WTC11 (cell line): ENCODE data around the gene XKR7. TPM values are rescaled to one million over a fixed set of nuclear protein-coding genes. Genes with fewer than 3 reads are reported as not detected.

Source experiments
- ATAC-seq: fragments of 200-7000 bp; cut with Tn5 transposase; 2 replicates; pipeline ENCODE4 v1.10.0; 2021; ENCODE audit warnings: mild to moderate bottlenecking, moderate library complexity
- CTCF ChIA-PET: fragments of 300-600 bp; sonication (Branson Sonifier 250); formaldehyde crosslinking; loops from one replicate; lab custom pipeline; 2021; ENCODE audit warnings: antibody characterized with exemption; lab: Charles Lee
- POLR2A ChIA-PET: fragments of 350-600 bp; sonication (Branson Sonifier 250); formaldehyde crosslinking; loops from one replicate; lab custom pipeline; 2021; ENCODE audit warnings: antibody characterized with exemption; lab: Charles Lee
- DNase-seq: peaks from one replicate; pipeline ENCODE4 v3.0.0; 2021; ENCODE audit warnings: low spot score
- H3K27ac Mint-ChIP-seq: 2 replicates; pipeline ENCODE4 v1.8.0; 2021; ENCODE audit warnings: mixed read lengths
- H3K27me3 Mint-ChIP-seq: 2 replicates; pipeline ENCODE4 v1.8.0; 2021; ENCODE audit warnings: low read depth, mild to moderate bottlenecking, moderate library complexity, mixed read lengths
- H3K36me3 Mint-ChIP-seq: 2 replicates; pipeline ENCODE4 v1.8.0; 2021; ENCODE audit warnings: mixed read lengths
- H3K4me1 Mint-ChIP-seq: 2 replicates; pipeline ENCODE4 v1.8.0; 2022; ENCODE audit warnings: mixed read lengths
- H3K4me3 Mint-ChIP-seq: 2 replicates; pipeline ENCODE4 v1.8.0; 2021; ENCODE audit warnings: mild to moderate bottlenecking, moderate library complexity, mixed read lengths
- H3K9me3 Mint-ChIP-seq: 2 replicates; pipeline ENCODE4 v1.8.0; 2021; ENCODE audit warnings: mixed read lengths
- ELF4 ChIP-seq: sonication (generic); formaldehyde crosslinking; IDR thresholded peaks from 2 replicates; pipeline ENCODE4 v1.8.1; 2022; ENCODE audit warnings: low read depth, mild to moderate bottlenecking, moderate library complexity, missing genetic modification reagents
- ESRRA ChIP-seq: sonication (generic); formaldehyde crosslinking; IDR thresholded peaks from 2 replicates; pipeline ENCODE4 v1.8.1; 2022; ENCODE audit warnings: mild to moderate bottlenecking, missing genetic modification reagents, borderline replicate concordance
- ETV6 ChIP-seq: sonication (generic); formaldehyde crosslinking; IDR thresholded peaks from 2 replicates; pipeline ENCODE4 v1.8.1; 2022; ENCODE audit warnings: mild to moderate bottlenecking, missing genetic modification reagents
- FOXJ3 ChIP-seq: sonication (generic); formaldehyde crosslinking; IDR thresholded peaks from 2 replicates; pipeline ENCODE4 v1.9.0; 2021; ENCODE audit warnings: missing genetic modification reagents, mild to moderate bottlenecking, borderline replicate concordance
- GABPB1 ChIP-seq: sonication (generic); formaldehyde crosslinking; IDR thresholded peaks from 2 replicates; pipeline ENCODE4 v1.8.1; 2023; ENCODE audit warnings: mild to moderate bottlenecking, missing genetic modification reagents
- JAZF1 ChIP-seq: fragments of 250-450 bp; sonication (Bioruptor Pico); IDR thresholded peaks from 2 replicates; pipeline ENCODE4 v1.9.0; 2021; ENCODE audit warnings: moderate library complexity, mild to moderate bottlenecking, inconsistent platforms
- KAT7 ChIP-seq: sonication (generic); formaldehyde crosslinking; IDR thresholded peaks from 2 replicates; pipeline ENCODE4 v1.8.1; 2023; ENCODE audit warnings: missing genetic modification reagents, mild to moderate bottlenecking, borderline replicate concordance
- NR1H2 ChIP-seq: sonication (generic); formaldehyde crosslinking; IDR thresholded peaks from 2 replicates; pipeline ENCODE4 v1.9.0; 2021; ENCODE audit warnings: mild to moderate bottlenecking, moderate library complexity, missing genetic modification reagents
- PRRX2 ChIP-seq: fragments of 250-450 bp; sonication (Bioruptor Pico); IDR thresholded peaks from 2 replicates; pipeline ENCODE4 v1.8.0; 2021; ENCODE audit warnings: mild to moderate bottlenecking
- TCF7 ChIP-seq: sonication (generic); formaldehyde crosslinking; IDR thresholded peaks from 2 replicates; pipeline ENCODE4 v1.8.0; 2022; ENCODE audit warnings: mild to moderate bottlenecking, low read depth, missing genetic modification reagents, moderate library complexity
- ZNF121 ChIP-seq: sonication (generic); formaldehyde crosslinking; IDR thresholded peaks from 2 replicates; pipeline ENCODE4 v1.8.0; 2023; ENCODE audit warnings: missing genetic modification reagents
- ZNF671 ChIP-seq: fragments of 250-450 bp; sonication (Bioruptor Pico); IDR thresholded peaks from 2 replicates; pipeline ENCODE4 v1.8.0; 2021; ENCODE audit warnings: mild to moderate bottlenecking
- total RNA-seq: library from RNA; stranded (reverse); gene quantifications from 3 replicates; pipeline ENCODE4 v1.2.3, GENCODE V29; 2021
- TF ChIP-seq, protein P1 (sequence below): sonication (generic); formaldehyde crosslinking; IDR thresholded peaks from 2 replicates; pipeline ENCODE4 v1.8.1; 2023; ENCODE audit warnings: mild to moderate bottlenecking, missing genetic modification reagents, borderline replicate concordance
- TF ChIP-seq, protein P2 (sequence below): sonication (generic); formaldehyde crosslinking; IDR thresholded peaks from 2 replicates; pipeline ENCODE4 v1.8.1; 2023; ENCODE audit warnings: mild to moderate bottlenecking, missing genetic modification reagents, moderate library complexity
- TF ChIP-seq, protein P3 (sequence below): fragments of 250-450 bp; sonication (Bioruptor Pico); IDR thresholded peaks from 2 replicates; pipeline ENCODE4 v1.9.0; 2021; ENCODE audit warnings: mild to moderate bottlenecking
- TF ChIP-seq, protein P4 (sequence below): sonication (generic); formaldehyde crosslinking; IDR thresholded peaks from 2 replicates; pipeline ENCODE4 v1.8.1; 2022; ENCODE audit warnings: mild to moderate bottlenecking, moderate library complexity, missing genetic modification reagents
- TF ChIP-seq, protein P5 (sequence below): fragments of 200-600 bp; IDR thresholded peaks from 2 replicates; pipeline ENCODE4 v1.8.0; 2022; ENCODE audit warnings: antibody characterized with exemption
- TF ChIP-seq, protein P6 (sequence below): sonication (generic); formaldehyde crosslinking; IDR thresholded peaks from 2 replicates; pipeline ENCODE4 v1.8.1; 2023; ENCODE audit warnings: mild to moderate bottlenecking, moderate library complexity, missing genetic modification reagents

The XKR7 gene
- total RNA-seq, 1 experiment from 2014 or later, result 2.5 TPM

DNA sequence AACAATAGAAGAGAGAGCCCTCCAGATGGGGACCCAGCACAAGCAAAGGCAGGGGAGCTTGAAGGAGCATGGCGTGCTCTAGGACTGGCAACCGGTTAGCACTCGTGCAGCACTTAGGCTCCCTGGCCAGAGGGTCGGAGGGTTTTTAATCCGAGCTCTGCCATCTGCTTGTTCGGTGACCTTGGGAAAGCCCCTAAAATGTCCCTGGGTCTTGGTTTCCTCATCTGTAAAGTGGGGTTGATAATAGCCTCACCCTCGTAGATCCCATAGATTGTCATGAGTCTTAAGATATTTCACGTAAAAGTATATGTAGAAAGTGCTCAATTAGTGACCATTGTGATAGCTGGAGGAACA, 67.5 kb downstream of the XKR7 start (continued):
- TF ChIP-seq, protein P1, sequence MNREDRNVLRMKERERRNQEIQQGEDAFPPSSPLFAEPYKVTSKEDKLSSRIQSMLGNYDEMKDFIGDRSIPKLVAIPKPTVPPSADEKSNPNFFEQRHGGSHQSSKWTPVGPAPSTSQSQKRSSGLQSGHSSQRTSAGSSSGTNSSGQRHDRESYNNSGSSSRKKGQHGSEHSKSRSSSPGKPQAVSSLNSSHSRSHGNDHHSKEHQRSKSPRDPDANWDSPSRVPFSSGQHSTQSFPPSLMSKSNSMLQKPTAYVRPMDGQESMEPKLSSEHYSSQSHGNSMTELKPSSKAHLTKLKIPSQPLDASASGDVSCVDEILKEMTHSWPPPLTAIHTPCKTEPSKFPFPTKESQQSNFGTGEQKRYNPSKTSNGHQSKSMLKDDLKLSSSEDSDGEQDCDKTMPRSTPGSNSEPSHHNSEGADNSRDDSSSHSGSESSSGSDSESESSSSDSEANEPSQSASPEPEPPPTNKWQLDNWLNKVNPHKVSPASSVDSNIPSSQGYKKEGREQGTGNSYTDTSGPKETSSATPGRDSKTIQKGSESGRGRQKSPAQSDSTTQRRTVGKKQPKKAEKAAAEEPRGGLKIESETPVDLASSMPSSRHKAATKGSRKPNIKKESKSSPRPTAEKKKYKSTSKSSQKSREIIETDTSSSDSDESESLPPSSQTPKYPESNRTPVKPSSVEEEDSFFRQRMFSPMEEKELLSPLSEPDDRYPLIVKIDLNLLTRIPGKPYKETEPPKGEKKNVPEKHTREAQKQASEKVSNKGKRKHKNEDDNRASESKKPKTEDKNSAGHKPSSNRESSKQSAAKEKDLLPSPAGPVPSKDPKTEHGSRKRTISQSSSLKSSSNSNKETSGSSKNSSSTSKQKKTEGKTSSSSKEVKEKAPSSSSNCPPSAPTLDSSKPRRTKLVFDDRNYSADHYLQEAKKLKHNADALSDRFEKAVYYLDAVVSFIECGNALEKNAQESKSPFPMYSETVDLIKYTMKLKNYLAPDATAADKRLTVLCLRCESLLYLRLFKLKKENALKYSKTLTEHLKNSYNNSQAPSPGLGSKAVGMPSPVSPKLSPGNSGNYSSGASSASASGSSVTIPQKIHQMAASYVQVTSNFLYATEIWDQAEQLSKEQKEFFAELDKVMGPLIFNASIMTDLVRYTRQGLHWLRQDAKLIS, result no peak
- TF ChIP-seq, protein P2, sequence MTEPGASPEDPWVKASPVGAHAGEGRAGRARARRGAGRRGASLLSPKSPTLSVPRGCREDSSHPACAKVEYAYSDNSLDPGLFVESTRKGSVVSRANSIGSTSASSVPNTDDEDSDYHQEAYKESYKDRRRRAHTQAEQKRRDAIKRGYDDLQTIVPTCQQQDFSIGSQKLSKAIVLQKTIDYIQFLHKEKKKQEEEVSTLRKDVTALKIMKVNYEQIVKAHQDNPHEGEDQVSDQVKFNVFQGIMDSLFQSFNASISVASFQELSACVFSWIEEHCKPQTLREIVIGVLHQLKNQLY (CRISPR knock-in tag), result no peak
- TF ChIP-seq, protein P3, sequence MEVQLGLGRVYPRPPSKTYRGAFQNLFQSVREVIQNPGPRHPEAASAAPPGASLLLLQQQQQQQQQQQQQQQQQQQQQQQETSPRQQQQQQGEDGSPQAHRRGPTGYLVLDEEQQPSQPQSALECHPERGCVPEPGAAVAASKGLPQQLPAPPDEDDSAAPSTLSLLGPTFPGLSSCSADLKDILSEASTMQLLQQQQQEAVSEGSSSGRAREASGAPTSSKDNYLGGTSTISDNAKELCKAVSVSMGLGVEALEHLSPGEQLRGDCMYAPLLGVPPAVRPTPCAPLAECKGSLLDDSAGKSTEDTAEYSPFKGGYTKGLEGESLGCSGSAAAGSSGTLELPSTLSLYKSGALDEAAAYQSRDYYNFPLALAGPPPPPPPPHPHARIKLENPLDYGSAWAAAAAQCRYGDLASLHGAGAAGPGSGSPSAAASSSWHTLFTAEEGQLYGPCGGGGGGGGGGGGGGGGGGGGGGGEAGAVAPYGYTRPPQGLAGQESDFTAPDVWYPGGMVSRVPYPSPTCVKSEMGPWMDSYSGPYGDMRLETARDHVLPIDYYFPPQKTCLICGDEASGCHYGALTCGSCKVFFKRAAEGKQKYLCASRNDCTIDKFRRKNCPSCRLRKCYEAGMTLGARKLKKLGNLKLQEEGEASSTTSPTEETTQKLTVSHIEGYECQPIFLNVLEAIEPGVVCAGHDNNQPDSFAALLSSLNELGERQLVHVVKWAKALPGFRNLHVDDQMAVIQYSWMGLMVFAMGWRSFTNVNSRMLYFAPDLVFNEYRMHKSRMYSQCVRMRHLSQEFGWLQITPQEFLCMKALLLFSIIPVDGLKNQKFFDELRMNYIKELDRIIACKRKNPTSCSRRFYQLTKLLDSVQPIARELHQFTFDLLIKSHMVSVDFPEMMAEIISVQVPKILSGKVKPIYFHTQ (CRISPR knock-in tag), result no peak
- TF ChIP-seq ETV6 (CRISPR knock-in tag), result no peak

DNA sequence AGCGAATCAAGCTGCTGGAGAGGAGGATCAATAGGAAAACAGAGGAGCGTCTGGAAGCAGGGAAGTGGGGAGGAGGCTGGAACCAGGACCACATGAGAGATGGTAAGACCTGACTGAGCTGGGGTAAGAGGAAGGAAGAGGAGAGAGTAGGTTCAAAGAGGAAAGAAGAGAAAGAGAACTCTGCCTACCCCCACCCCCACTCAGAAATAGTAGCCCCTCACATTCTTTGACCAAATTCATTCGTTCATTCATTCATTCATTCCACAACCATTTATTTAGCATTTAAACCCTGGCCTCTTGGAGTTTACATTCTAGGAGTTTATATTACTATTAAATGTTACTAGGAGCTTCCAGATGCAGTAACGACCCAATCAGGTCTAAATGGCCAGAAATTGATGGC, 68.3 kb downstream of the XKR7 start:
- CTCF ChIA-PET, result interaction anchor here (0.9 to 9.5 kb wide), 6 partner anchors 15 to 185 kb away, joined by 3 to 70 read pairs (median 4); no protein-coding TSS in a partner anchor
- H3K4me1 Mint-ChIP-seq, result peaks cover 21% of the 10 kb centered on the region
- H3K4me3 Mint-ChIP-seq, result no peak overlapping the region
- no peak overlapping the region for H3K27ac Mint-ChIP-seq
- H3K27me3 Mint-ChIP-seq, result peaks cover 2% of the 10 kb centered on the region; the same call in 1 of the 2 replicates
- ATAC-seq, result no peak
- H3K36me3 Mint-ChIP-seq, result no peaks in the 10 kb centered on the region
- POLR2A ChIA-PET, result interaction anchor here (0.8 to 1.2 kb wide), 3 partner anchors 16 to 29 kb away, joined by 3 to 4 read pairs (median 3); partner anchors contain the start of gene HCK
- TF ChIP-seq ZNF671 (CRISPR knock-in tag), result no peak
- no peak for TF ChIP-seq KAT7
- no peak for DNase-seq
- no peaks in the 10 kb centered on the region for H3K9me3 Mint-ChIP-seq

DNA sequence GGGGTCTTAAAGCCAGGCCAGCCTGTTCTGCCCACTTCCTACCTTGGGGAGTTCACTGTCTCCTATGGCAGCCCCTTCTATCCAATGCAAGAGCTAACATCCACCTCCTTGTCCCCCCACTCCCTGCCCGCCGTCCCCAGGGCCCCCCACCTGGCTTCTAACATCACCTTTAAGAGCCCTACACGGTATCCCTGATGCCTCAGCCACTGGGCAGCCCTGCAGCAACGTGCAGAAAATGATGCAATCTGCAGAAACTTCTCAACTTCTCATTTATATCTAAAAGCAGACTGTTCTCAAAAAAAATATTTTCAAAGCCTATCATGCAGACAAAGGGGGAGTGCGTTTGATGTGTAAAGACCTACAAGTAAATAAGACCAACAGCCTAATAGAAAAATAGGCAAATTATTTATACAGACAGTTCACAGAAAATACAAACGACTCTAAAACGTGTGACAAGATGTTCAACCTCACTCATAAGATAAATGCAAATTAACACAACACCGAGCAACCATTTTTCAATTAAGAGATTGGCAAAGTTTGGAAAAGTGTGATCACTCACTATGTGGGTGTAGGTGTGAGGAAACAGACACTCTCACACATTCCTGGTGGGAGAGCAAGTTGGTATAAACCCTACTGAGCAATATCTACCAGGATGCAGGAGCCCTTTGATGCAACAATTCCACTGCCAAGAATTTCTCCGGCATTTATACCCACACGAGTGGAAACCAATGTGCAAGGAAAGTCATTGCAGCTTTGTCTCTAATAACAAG, 69.0 kb downstream of the XKR7 start:
- DNase-seq (no peak), ATAC-seq (no peak)
- TF ChIP-seq, protein P4, sequence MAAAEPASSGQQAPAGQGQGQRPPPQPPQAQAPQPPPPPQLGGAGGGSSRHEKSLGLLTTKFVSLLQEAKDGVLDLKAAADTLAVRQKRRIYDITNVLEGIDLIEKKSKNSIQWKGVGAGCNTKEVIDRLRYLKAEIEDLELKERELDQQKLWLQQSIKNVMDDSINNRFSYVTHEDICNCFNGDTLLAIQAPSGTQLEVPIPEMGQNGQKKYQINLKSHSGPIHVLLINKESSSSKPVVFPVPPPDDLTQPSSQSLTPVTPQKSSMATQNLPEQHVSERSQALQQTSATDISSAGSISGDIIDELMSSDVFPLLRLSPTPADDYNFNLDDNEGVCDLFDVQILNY (CRISPR knock-in tag), result no peak
- peak; percentile 90 for TF ChIP-seq GABPB1 (CRISPR knock-in tag)
- H3K36me3 Mint-ChIP-seq, result no peaks in the 10 kb centered on the region
- peaks cover 2% of the 10 kb centered on the region; the same call in 1 of the 2 replicates for H3K27me3 Mint-ChIP-seq
- ChIA-PET POLR2A (interaction anchor here (0.6 to 1.2 kb wide), 4 partner anchors 15 to 117 kb away, joined by 3 to 4 read pairs (median 3); partner anchors contain the start of gene HCK), CTCF (interaction anchor here (0.9 to 2.3 kb wide), 3 partner anchors 14 to 102 kb away, joined by 3 to 7 read pairs (median 4); no protein-coding TSS in a partner anchor)
- H3K27ac Mint-ChIP-seq, result no peak overlapping the region
- no peaks in the 10 kb centered on the region for H3K9me3 Mint-ChIP-seq
- H3K4me3 Mint-ChIP-seq, result no peak overlapping the region
- peaks cover 28% of the 10 kb centered on the region for H3K4me1 Mint-ChIP-seq

DNA sequence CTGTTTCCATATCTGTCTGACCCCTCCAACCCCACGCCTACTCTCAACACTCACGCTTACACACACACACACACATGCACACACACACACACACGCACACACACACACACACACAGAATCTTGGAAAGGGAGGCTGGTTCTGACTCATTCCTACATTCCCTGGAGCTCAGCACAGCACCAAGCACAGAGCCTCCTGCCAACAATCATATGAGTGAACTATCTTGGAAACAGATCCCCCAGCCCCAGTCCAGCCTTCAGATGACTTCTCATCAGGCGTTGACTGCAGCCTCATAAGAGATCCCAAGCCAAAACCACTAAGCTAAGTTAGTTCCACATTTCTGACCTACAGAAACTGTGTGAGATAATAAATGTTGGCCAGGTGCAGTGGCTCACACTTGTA, 70.0 kb downstream of the XKR7 start:
- Mint-ChIP-seq H3K27ac (no peak overlapping the region), H3K27me3 (peaks cover 2% of the 10 kb centered on the region; the same call in 1 of the 2 replicates), H3K4me3 (no peak overlapping the region), H3K36me3 (no peaks in the 10 kb centered on the region), H3K9me3 (no peaks in the 10 kb centered on the region), H3K4me1 (peaks cover 28% of the 10 kb centered on the region)
- no peak for ATAC-seq
- CTCF ChIA-PET, result no interaction called here
- POLR2A ChIA-PET, result no interaction called here
- DNase-seq, result no peak
- no peak for TF ChIP-seq TCF7 (CRISPR knock-in tag)
- TF ChIP-seq ESRRA (CRISPR knock-in tag), result no peak
- TF ChIP-seq JAZF1 (CRISPR knock-in tag), result no peak
- TF ChIP-seq, protein P5, sequence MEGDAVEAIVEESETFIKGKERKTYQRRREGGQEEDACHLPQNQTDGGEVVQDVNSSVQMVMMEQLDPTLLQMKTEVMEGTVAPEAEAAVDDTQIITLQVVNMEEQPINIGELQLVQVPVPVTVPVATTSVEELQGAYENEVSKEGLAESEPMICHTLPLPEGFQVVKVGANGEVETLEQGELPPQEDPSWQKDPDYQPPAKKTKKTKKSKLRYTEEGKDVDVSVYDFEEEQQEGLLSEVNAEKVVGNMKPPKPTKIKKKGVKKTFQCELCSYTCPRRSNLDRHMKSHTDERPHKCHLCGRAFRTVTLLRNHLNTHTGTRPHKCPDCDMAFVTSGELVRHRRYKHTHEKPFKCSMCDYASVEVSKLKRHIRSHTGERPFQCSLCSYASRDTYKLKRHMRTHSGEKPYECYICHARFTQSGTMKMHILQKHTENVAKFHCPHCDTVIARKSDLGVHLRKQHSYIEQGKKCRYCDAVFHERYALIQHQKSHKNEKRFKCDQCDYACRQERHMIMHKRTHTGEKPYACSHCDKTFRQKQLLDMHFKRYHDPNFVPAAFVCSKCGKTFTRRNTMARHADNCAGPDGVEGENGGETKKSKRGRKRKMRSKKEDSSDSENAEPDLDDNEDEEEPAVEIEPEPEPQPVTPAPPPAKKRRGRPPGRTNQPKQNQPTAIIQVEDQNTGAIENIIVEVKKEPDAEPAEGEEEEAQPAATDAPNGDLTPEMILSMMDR, result no peak
- no peak for TF ChIP-seq PRRX2 (CRISPR knock-in tag)
- TF ChIP-seq NR1H2 (CRISPR knock-in tag), result no peak
- TF ChIP-seq FOXJ3, result no peak
- TF ChIP-seq ELF4 (CRISPR knock-in tag), result no peak
- TF ChIP-seq, protein P6, sequence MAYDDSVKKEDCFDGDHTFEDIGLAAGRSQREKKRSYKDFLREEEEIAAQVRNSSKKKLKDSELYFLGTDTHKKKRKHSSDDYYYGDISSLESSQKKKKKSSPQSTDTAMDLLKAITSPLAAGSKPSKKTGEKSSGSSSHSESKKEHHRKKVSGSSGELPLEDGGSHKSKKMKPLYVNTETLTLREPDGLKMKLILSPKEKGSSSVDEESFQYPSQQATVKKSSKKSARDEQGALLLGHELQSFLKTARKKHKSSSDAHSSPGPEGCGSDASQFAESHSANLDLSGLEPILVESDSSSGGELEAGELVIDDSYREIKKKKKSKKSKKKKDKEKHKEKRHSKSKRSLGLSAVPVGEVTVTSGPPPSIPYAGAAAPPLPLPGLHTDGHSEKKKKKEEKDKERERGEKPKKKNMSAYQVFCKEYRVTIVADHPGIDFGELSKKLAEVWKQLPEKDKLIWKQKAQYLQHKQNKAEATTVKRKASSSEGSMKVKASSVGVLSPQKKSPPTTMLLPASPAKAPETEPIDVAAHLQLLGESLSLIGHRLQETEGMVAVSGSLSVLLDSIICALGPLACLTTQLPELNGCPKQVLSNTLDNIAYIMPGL, result no peak
- no peak for TF ChIP-seq ZNF121 (CRISPR knock-in tag)
